ENCODE data around the gene FUT3. TPM values are rescaled to one million over a fixed set of nuclear protein-coding genes. Genes with fewer than 3 reads are reported as not detected.

Gene FUT3
- total and polyA plus RNA-seq, 8 donors, result 1.1 to 119 (median 7.8) TPM

DNA sequence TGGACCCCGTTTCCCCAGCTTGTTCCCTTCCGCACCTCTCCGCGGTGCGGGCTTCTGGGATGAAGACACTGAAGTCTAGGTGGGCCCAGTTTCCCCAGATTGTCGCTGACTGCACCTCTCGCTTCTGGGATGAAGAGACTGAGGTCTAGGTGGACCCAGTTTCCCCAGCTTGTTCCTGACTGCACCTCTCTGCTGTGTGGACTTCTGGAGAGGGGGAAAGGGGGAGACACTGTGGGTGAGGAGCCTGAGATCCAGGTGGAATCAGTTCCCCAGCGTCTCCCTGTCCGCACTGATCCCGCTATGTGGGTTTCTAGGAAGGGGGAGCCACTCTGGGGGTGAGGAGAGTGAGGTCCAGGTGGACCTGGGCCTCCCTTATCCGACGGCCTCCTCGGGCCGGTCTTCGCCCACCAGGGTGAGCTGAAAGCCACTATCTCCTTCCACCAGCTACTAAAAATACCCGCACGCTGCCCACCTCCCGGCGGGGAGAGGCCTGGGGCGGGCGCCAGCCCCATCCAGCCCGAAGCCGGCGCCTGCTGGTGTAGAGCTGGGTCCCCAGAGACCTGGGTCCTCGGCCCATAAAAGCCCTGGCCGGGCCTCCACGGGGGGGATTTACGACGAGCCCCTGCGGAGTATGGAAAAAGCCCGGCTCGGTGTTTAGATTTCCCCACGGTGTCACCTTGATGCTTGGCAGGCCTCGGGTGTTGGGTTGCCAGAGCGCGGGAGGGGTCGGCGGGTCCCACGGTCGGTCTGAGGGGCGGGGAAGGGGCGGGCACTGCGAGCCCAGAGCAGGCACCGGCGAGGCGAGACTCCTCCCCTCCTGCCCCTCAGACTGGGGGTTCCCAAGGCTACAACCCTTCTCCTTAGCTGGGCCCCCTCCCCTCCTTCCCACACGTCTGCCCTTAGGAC lies 22.3 kb downstream of the FUT3 start:
- Histone ChIP-seq H3K4me1 (peaks cover 23 to 36% (median 30%) of the 10 kb centered on the region in 4 donors), H3K27ac (peak overlapping the region; percentile 64 to 90 (median 85)), H3K4me3 (peak overlapping the region; percentile 45 to 56 (median 46)), H3K9me3 (no peaks in the 10 kb centered on the region), H3K27me3 (peaks cover 0 to 18% (median 0%) of the 10 kb centered on the region in 3 donors), H3K36me3 (no peaks in the 10 kb centered on the region)
- no peak for TF ChIP-seq EP300 (IDR thresholded peaks at IDR 0.05)
- TF ChIP-seq, protein P1, sequence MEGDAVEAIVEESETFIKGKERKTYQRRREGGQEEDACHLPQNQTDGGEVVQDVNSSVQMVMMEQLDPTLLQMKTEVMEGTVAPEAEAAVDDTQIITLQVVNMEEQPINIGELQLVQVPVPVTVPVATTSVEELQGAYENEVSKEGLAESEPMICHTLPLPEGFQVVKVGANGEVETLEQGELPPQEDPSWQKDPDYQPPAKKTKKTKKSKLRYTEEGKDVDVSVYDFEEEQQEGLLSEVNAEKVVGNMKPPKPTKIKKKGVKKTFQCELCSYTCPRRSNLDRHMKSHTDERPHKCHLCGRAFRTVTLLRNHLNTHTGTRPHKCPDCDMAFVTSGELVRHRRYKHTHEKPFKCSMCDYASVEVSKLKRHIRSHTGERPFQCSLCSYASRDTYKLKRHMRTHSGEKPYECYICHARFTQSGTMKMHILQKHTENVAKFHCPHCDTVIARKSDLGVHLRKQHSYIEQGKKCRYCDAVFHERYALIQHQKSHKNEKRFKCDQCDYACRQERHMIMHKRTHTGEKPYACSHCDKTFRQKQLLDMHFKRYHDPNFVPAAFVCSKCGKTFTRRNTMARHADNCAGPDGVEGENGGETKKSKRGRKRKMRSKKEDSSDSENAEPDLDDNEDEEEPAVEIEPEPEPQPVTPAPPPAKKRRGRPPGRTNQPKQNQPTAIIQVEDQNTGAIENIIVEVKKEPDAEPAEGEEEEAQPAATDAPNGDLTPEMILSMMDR (IDR thresholded peaks at IDR 0.05), result no peak
- DNase-seq, result peak; percentile 55 to 91
- WGBS, 5 donors, result 2 to 8% (median 4%) methylated on average over 22 to 47 of the region's 47 CpGs
- intact Hi-C loops (cut with DNase I; ENCODE audit: low total_unique reads), result no loop called here

- peaks cover 0 to 18% (median 0%) of the 10 kb centered on the region in 3 donors for H3K27me3 ChIP-seq
- H3K4me1 ChIP-seq, result peaks cover 23 to 39% (median 30%) of the 10 kb centered on the region in 4 donors
- TF ChIP-seq POLR2A (IDR thresholded peaks at IDR 0.05) (peak in 2 of 4 donors; percentile 62 to 90), POLR2AphosphoS5 (IDR thresholded peaks at IDR 0.05) (peak; percentile 61 to 98 (median 97))
- TF ChIP-seq, protein P1 (IDR thresholded peaks at IDR 0.05), result no peak
- peak overlapping the region; percentile 64 to 90 (median 85) for H3K27ac ChIP-seq
- peak overlapping the region; percentile 45 to 56 (median 46) for H3K4me3 ChIP-seq
- H3K36me3 ChIP-seq, result no peaks in the 10 kb centered on the region
- no peaks in the 10 kb centered on the region for H3K9me3 ChIP-seq
- 0 to 3% (median 1%) methylated on average over 63 to 91 of the region's 91 CpGs for WGBS, 5 donors
- DNase-seq, result peak; percentile 95 to 98
- intact Hi-C loops (cut with DNase I; ENCODE audit: low total_unique reads), result no loop called here
Observed at GRCh38 chr19:5827891-5828660, 23.2 kb downstream of the FUT3 start.

DNA sequence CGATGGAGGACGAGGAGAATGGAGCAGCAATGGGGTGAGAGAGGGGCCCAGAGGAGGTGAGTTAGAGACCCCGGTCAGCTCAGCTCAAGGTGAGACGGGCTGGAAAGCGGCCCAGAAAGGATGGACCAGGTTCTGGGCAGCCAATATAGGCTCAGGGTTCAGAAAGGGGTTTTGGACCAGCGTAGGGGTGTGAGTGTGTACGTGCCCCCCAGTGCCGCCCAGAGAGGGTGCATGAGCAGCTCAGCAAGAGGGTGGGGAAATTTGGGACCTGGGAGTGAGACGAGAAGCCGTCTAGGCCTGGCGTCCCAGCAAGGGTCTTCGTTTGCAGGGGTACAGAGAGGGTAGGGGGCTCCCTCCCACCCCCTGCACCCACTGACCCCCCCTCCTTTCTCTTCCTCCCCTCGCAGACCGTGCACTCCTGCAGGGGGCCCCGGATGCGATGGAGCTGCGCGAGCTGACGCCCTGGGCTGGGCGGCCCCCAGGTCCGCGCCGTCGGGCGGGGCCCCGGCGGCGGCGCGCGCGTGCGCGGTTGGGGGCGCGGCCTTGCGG lies 23.8 kb downstream of the FUT3 start:
- intact Hi-C loops (cut with DNase I; ENCODE audit: low total_unique reads), result no loop called here

DNA sequence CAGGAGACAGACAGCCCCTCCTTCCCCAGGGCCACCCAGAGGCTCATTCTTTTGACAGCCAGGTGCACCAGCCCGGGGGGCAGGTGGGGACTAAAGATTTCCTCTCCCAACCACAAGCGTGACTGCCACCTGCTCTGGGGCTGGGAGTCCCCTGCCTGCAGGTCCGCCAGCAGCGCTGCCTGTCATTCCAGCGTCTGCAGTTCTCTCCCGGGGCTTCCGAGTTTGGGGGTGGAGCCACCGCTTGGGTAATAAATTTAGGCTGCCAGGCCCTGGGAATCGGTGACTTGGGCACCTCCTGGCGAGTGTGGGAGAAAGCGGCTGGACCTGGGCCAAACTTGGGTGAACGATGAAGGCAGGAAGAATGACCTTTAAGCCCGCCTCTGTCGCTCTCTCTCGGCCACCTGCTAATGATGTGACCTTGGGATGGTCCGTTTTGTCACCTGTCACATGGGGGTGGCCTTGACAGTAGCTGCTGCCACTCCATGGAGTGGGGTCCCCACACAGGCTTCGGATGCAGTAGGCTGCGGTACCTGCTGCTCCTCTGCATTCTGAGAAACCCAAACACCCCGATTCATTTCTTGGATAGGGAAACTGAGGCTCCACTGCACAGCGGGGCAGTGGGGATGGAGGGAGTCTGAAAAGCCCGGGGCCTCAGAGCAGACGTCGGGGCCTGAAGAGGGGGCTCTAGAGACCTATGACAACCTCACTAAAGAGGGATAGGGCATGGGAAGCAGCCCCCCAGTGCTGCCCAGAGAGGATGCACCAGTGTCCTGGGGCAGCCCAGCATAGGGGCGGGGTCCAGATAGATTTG lies 24.5 kb downstream of the FUT3 start:
- TF ChIP-seq POLR2A (IDR thresholded peaks at IDR 0.05) (no peak), EP300 (IDR thresholded peaks at IDR 0.05) (no peak), POLR2AphosphoS5 (IDR thresholded peaks at IDR 0.05) (no peak)
- TF ChIP-seq, protein P1 (IDR thresholded peaks at IDR 0.05), result peak in 1 of 7 experiments; percentile 15
- Histone ChIP-seq H3K27me3 (peaks cover 0 to 18% (median 0%) of the 10 kb centered on the region in 3 donors), H3K4me3 (peak overlapping the region in 3 of 4 donors; percentile 45 to 56 (median 46)), H3K36me3 (no peaks in the 10 kb centered on the region), H3K27ac (peak overlapping the region; percentile 54 to 90 (median 85)), H3K4me1 (peaks cover 33 to 53% (median 40%) of the 10 kb centered on the region in 4 donors), H3K9me3 (no peaks in the 10 kb centered on the region)
- peak; percentile 78 to 90 for DNase-seq
- WGBS, 5 donors, result 17 to 20% (median 18%) methylated on average over 20 to 24 of the region's 24 CpGs
- intact Hi-C loops (cut with DNase I; ENCODE audit: low total_unique reads), result no loop called here

More for the DNA sequence above, 23.8 kb downstream of the FUT3 start:
- Histone ChIP-seq H3K4me3 (peak overlapping the region; percentile 45 to 56 (median 46)), H3K36me3 (no peaks in the 10 kb centered on the region), H3K9me3 (no peaks in the 10 kb centered on the region), H3K27me3 (peaks cover 0 to 18% (median 0%) of the 10 kb centered on the region in 3 donors), H3K27ac (peak overlapping the region; percentile 64 to 90 (median 85)), H3K4me1 (peaks cover 26 to 46% (median 33%) of the 10 kb centered on the region in 4 donors)
- no peak for TF ChIP-seq EP300 (IDR thresholded peaks at IDR 0.05)
- no peak for TF ChIP-seq POLR2A (IDR thresholded peaks at IDR 0.05)
- DNase-seq, result no peak
- 14 to 46% (median 24%) methylated on average over 12 to 37 of the region's 37 CpGs for WGBS, 5 donors

All from stomach (tissue), 9 donors.